Ovary (tissue), 3 donors: ENCODE data around the gene ZDHHC22.

ENCODE experiments used
- POLR2A ChIP-seq: fragments of 450-650 bp; IDR thresholded peaks from one replicate; pipeline ENCODE4 v1.6.1; 2017; ENCODE audit warnings: antibody characterized with exemption, mild to moderate bottlenecking, moderate library complexity
- TF ChIP-seq, protein P1 (sequence below), 3 donors: fragments of 450-650 bp in 2 of 3; fragments of 200-600 bp in 1 of 3; IDR thresholded peaks; one replicate each; pipeline versions ENCODE4 v1.5.1 to v1.8.0; 2016 to 2022; ENCODE audit warnings: antibody characterized with exemption in 3 of 3, mild to moderate bottlenecking in 1 of 3
- donor health status: DM: no; HTN: no; CAD: no.

DNA sequence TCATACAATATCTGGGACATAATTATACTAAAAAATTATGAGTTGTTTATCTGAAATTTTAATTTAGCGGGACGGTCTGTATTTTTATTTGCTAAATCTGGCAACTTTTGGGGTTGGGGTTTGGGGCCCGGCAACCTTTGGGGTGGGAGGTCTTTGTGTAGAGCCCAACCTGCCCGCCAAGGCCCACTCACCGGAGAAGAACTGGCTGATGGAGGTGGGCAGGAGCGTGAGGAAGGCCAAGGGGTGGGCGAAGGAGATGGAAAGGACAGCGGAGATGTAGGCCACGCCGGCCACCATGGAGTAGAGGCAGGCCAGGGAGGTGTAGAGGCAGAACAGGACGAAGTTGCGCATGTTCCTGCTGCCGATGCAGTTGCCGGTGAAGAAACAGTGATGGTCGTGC lies 2.6 kb downstream of the ZDHHC22 start:
- TF ChIP-seq, protein P1, sequence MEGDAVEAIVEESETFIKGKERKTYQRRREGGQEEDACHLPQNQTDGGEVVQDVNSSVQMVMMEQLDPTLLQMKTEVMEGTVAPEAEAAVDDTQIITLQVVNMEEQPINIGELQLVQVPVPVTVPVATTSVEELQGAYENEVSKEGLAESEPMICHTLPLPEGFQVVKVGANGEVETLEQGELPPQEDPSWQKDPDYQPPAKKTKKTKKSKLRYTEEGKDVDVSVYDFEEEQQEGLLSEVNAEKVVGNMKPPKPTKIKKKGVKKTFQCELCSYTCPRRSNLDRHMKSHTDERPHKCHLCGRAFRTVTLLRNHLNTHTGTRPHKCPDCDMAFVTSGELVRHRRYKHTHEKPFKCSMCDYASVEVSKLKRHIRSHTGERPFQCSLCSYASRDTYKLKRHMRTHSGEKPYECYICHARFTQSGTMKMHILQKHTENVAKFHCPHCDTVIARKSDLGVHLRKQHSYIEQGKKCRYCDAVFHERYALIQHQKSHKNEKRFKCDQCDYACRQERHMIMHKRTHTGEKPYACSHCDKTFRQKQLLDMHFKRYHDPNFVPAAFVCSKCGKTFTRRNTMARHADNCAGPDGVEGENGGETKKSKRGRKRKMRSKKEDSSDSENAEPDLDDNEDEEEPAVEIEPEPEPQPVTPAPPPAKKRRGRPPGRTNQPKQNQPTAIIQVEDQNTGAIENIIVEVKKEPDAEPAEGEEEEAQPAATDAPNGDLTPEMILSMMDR (IDR thresholded peaks at IDR 0.05): no peak
- no peak for TF ChIP-seq POLR2A
